ENCODE data around the gene CLDN9. TPM values are rescaled to one million over a fixed set of nuclear protein-coding genes. Genes with fewer than 3 reads are reported as not detected.
A peak's percentile ranks its signal among the peaks of the same experiment; 100 is the strongest.

The CLDN9 gene
- total and polyA plus RNA-seq, 7 donors, result 0.28 TPM; not detected in 6

GRCh38 chr16:3035972-3036725, 23.4 kb downstream of the CLDN9 start:
- Histone ChIP-seq H3K4me1 (peaks cover 0 to 11% (median 7%) of the 10 kb centered on the region in 4 donors), H3K9me3 (no peaks in the 10 kb centered on the region), H3K4me3 (peak overlapping the region in 2 of 4 donors; percentile 1 to 20), H3K27ac (peak overlapping the region in 1 of 4 donors; percentile 18), H3K27me3 (peaks cover 38 to 100% (median 79%) of the 10 kb centered on the region in 3 donors), H3K36me3 (no peaks in the 10 kb centered on the region)
- 2 to 3% methylated on average over 40 of the region's 40 CpGs for WGBS, 2 donors
- intact Hi-C loops (cut with DNase I), result no loop called here
- no peak for TF ChIP-seq CTCF (IDR thresholded peaks at IDR 0.05)
- TF ChIP-seq EP300 (IDR thresholded peaks at IDR 0.05), result no peak
- no peak for TF ChIP-seq POLR2AphosphoS5 (IDR thresholded peaks at IDR 0.05)
- TF ChIP-seq POLR2A (IDR thresholded peaks at IDR 0.05), result no peak
- DNase-seq, result no peak

GRCh38 chr16:3036726-3037315, 24.1 kb downstream of the CLDN9 start, which contains the start of gene BICDL2:
Gene BICDL2 (minus strand): TSS chr16:3036944. CDS start chr16:3035496, 1,448 bp downstream.
- Histone ChIP-seq H3K9me3 (no peaks in the 10 kb centered on the region), H3K4me1 (peaks cover 0 to 11% (median 7%) of the 10 kb centered on the region in 4 donors), H3K4me3 (peak within 1 kb of the TSS in 2 of 4 donors; percentile 1 to 20), H3K27me3 (peaks cover 34 to 100% (median 74%) of the 10 kb centered on the region in 3 donors), H3K27ac (peak within 1 kb of the TSS in 1 of 4 donors; percentile 18), H3K36me3 (no peaks in the 10 kb centered on the region)
- TF ChIP-seq CTCF (IDR thresholded peaks at IDR 0.05) (no peak), EP300 (IDR thresholded peaks at IDR 0.05) (no peak), POLR2AphosphoS5 (IDR thresholded peaks at IDR 0.05) (no peak), POLR2A (IDR thresholded peaks at IDR 0.05) (no peak)
- intact Hi-C loops (cut with DNase I), result no loop called here
- WGBS, 2 donors, result 2 to 6% methylated on average over 44 of the region's 44 CpGs
- DNase-seq, result no peak

GRCh38 chr16:3038256-3038655, 25.5 kb downstream of the CLDN9 start:
- 13 to 38% methylated on average over 11 of the region's 11 CpGs for WGBS, 2 donors
- no peak for DNase-seq
- TF ChIP-seq POLR2AphosphoS5 (IDR thresholded peaks at IDR 0.05), result no peak
- TF ChIP-seq POLR2A (IDR thresholded peaks at IDR 0.05), result no peak
- no peak for TF ChIP-seq CTCF (IDR thresholded peaks at IDR 0.05)
- TF ChIP-seq EP300 (IDR thresholded peaks at IDR 0.05), result no peak
- Histone ChIP-seq H3K4me1 (peaks cover 0 to 11% (median 7%) of the 10 kb centered on the region in 4 donors), H3K4me3 (no peak overlapping the region), H3K27ac (no peak overlapping the region), H3K36me3 (no peaks in the 10 kb centered on the region), H3K9me3 (no peaks in the 10 kb centered on the region), H3K27me3 (peaks cover 38 to 98% (median 68%) of the 10 kb centered on the region in 3 donors)
- intact Hi-C loops (cut with DNase I), result no loop called here

GRCh38 chr16:3038896-3039295, 26.2 kb downstream of the CLDN9 start:
- H3K4me3 ChIP-seq, result no peak overlapping the region
- no peak overlapping the region for H3K27ac ChIP-seq
- intact Hi-C loops (cut with DNase I), result no loop called here
- no peak for DNase-seq
- peaks cover 0 to 11% (median 7%) of the 10 kb centered on the region in 4 donors for H3K4me1 ChIP-seq
- peaks cover 40 to 98% (median 72%) of the 10 kb centered on the region in 3 donors for H3K27me3 ChIP-seq
- no peaks in the 10 kb centered on the region for H3K9me3 ChIP-seq
- no peaks in the 10 kb centered on the region for H3K36me3 ChIP-seq
- WGBS, 2 donors, result 17 to 68% methylated on average over 5 of the region's 5 CpGs
- no peak for TF ChIP-seq POLR2AphosphoS5 (IDR thresholded peaks at IDR 0.05)
- TF ChIP-seq CTCF (IDR thresholded peaks at IDR 0.05), result no peak
- TF ChIP-seq POLR2A (IDR thresholded peaks at IDR 0.05), result no peak
- TF ChIP-seq EP300 (IDR thresholded peaks at IDR 0.05), result no peak

Measured in sigmoid colon (tissue), 7 donors.